ENCODE measurements around the gene UBE2L3.
"Not testable (repeated sequence)": the region's sequence is repeated elsewhere in the genome, so short reads cannot be mapped to it uniquely, and the experiment has no call there.

The UBE2L3 gene

GRCh38 chr22:21567456-21568346, at the start of gene UBE2L3:
Gene UBE2L3, plus strand, starts transcription at chr22:21567714. Its CDS starts 31 bp downstream, at chr22:21567745.
- DNase-seq (ENCODE audit: low read depth, low spot score), result peak; percentile 50

GRCh38 chr22:21526705-21527500, 40.6 kb upstream of the UBE2L3 start:
- DNase-seq (ENCODE audit: low read depth, low spot score), result not testable (repeated sequence)

- not testable (repeated sequence) for DNase-seq (ENCODE audit: low read depth, low spot score)
These were observed 36.0 kb upstream of the UBE2L3 start for GRCh38 chr22:21531525-21531924.

- not testable (repeated sequence) for DNase-seq (ENCODE audit: low read depth, low spot score)
These were observed 34.5 kb upstream of the UBE2L3 start for GRCh38 chr22:21532863-21533648.

- DNase-seq (ENCODE audit: low read depth, low spot score), result not testable (repeated sequence)
These were observed 27.7 kb upstream of the UBE2L3 start for GRCh38 chr22:21539862-21540261.

- DNase-seq (ENCODE audit: low read depth, low spot score), result not testable (repeated sequence)
These were observed 22.8 kb upstream of the UBE2L3 start for GRCh38 chr22:21544432-21545322.

GRCh38 chr22:21549558-21549957, 18.0 kb upstream of the UBE2L3 start:
- not testable (repeated sequence) for DNase-seq (ENCODE audit: low read depth, low spot score)

GRCh38 chr22:21550008-21550677, 17.4 kb upstream of the UBE2L3 start:
- DNase-seq (ENCODE audit: low read depth, low spot score), result not testable (repeated sequence)

GRCh38 chr22:21550678-21551047, 16.9 kb upstream of the UBE2L3 start:
- DNase-seq (ENCODE audit: low read depth, low spot score), result not testable (repeated sequence)

GRCh38 chr22:21551361-21551760, 16.2 kb upstream of the UBE2L3 start, which contains the start of gene RIMBP3C:
Gene RIMBP3C, minus strand, starts transcription at chr22:21551461. Its CDS starts 485 bp downstream, at chr22:21550976.
- not testable (repeated sequence) for DNase-seq (ENCODE audit: low read depth, low spot score)

- not testable (repeated sequence) for DNase-seq (ENCODE audit: low read depth, low spot score)
These were observed 8.0 kb upstream of the UBE2L3 start for GRCh38 chr22:21559345-21560125.

- DNase-seq (ENCODE audit: low read depth, low spot score), result not testable (repeated sequence)
These were observed 6.9 kb upstream of the UBE2L3 start for GRCh38 chr22:21560657-21561056.

- DNase-seq (ENCODE audit: low read depth, low spot score), result no peak
These were observed 3.6 kb upstream of the UBE2L3 start for GRCh38 chr22:21563912-21564311.

GRCh38 chr22:21564411-21564810, 3.1 kb upstream of the UBE2L3 start:
- DNase-seq (ENCODE audit: low read depth, low spot score), result no peak

- no peak for DNase-seq (ENCODE audit: low read depth, low spot score)
These were observed 997 bp downstream of the UBE2L3 start for GRCh38 chr22:21568347-21569075.

- not testable (repeated sequence) for DNase-seq (ENCODE audit: low read depth, low spot score)
These were observed 1.5 kb downstream of the UBE2L3 start for GRCh38 chr22:21569076-21569427.

GRCh38 chr22:21569459-21570170, 2.1 kb downstream of the UBE2L3 start:
- no peak for DNase-seq (ENCODE audit: low read depth, low spot score)

- no peak for DNase-seq (ENCODE audit: low read depth, low spot score)
These were observed 2.9 kb downstream of the UBE2L3 start for GRCh38 chr22:21570398-21570797.
